A673 (cell line): Measurements from ENCODE around the gene CAP1.

Experiments
- CTCF ChIP-seq: fragments of 300-800, 200-600 bp; sonication (generic); conservative IDR thresholded peaks from 2 replicates; pipeline ENCODE4 v1.5.1; 2017; ENCODE audit warnings: low read depth, mild to moderate bottlenecking, antibody characterized with exemption, low read length, moderate library complexity, mixed read lengths
- EZH2 ChIP-seq: fragments of 200-600 bp; sonication (generic); IDR thresholded peaks from 2 replicates; pipeline ENCODE4 v1.6.1; 2017; ENCODE audit warnings: borderline replicate concordance, low read depth, mild to moderate bottlenecking, mixed read lengths, antibody characterized with exemption, low read length; ENCODE audit not compliant: poor library complexity, severe bottlenecking

GRCh38 chr1:40014253-40014706 lies 26.2 kb upstream of the CAP1 start:
- no peak for TF ChIP-seq EZH2
- no peak for TF ChIP-seq CTCF
